ENCODE measurements around the gene RGP1.

The RGP1 gene

GRCh38 chr9:35748858-35749514 is at the start of gene RGP1, which contains the start of gene GBA2:
RGP1 (plus strand) TSS chr9:35749287; CDS start chr9:35749756, 469 bp downstream.
GBA2 (minus strand) TSS chr9:35749228; CDS start chr9:35748704, 524 bp downstream.
- DNase-seq (ENCODE audit: low spot score), result peak; percentile 78

- DNase-seq (ENCODE audit: low spot score), result no peak
These were observed 49.1 kb upstream of the RGP1 start for GRCh38 chr9:35700031-35700430.

GRCh38 chr9:35700942-35701341 is 48.1 kb upstream of the RGP1 start:
- no peak for DNase-seq (ENCODE audit: low spot score)

- DNase-seq (ENCODE audit: low spot score), result no peak
These were observed 46.4 kb upstream of the RGP1 start for GRCh38 chr9:35702696-35703095.

- no peak for DNase-seq (ENCODE audit: low spot score)
These were observed 45.0 kb upstream of the RGP1 start for GRCh38 chr9:35703906-35704672.

GRCh38 chr9:35705372-35705771 is 43.7 kb upstream of the RGP1 start:
- no peak for DNase-seq (ENCODE audit: low spot score)

GRCh38 chr9:35705836-35706430 is 43.2 kb upstream of the RGP1 start:
- DNase-seq (ENCODE audit: low spot score), result no peak

- no peak for DNase-seq (ENCODE audit: low spot score)
These were observed 42.1 kb upstream of the RGP1 start for GRCh38 chr9:35706951-35707350.

- DNase-seq (ENCODE audit: low spot score), result no peak
These were observed 40.9 kb upstream of the RGP1 start for GRCh38 chr9:35708146-35708545.

GRCh38 chr9:35710818-35711500 is 38.1 kb upstream of the RGP1 start:
- DNase-seq (ENCODE audit: low spot score), result no peak

GRCh38 chr9:35711501-35712428 is 37.3 kb upstream of the RGP1 start:
- no peak for DNase-seq (ENCODE audit: low spot score)

GRCh38 chr9:35712762-35713400 is 36.2 kb upstream of the RGP1 start:
- no peak for DNase-seq (ENCODE audit: low spot score)

- no peak for DNase-seq (ENCODE audit: low spot score)
These were observed 35.5 kb upstream of the RGP1 start for GRCh38 chr9:35713578-35713977.

- DNase-seq (ENCODE audit: low spot score), result no peak
These were observed 35.0 kb upstream of the RGP1 start for GRCh38 chr9:35714123-35714522.

- DNase-seq (ENCODE audit: low spot score), result no peak
These were observed 34.4 kb upstream of the RGP1 start for GRCh38 chr9:35714579-35715252.

- DNase-seq (ENCODE audit: low spot score), result no peak
These were observed 32.9 kb upstream of the RGP1 start for GRCh38 chr9:35716230-35716629.

GRCh38 chr9:35717132-35717870 is 31.8 kb upstream of the RGP1 start:
- no peak for DNase-seq (ENCODE audit: low spot score)

- DNase-seq (ENCODE audit: low spot score), result no peak
These were observed 30.2 kb upstream of the RGP1 start for GRCh38 chr9:35718721-35719511.

- DNase-seq (ENCODE audit: low spot score), result no peak
These were observed 29.5 kb upstream of the RGP1 start for GRCh38 chr9:35719546-35719945.

All from hepatic stellate cell (primary cell).